Epithelial cell of proximal tubule (primary cell): Measurements from ENCODE around the gene PLXNB2. TPM values are rescaled to one million over a fixed set of nuclear protein-coding genes. Genes with fewer than 3 reads are reported as not detected.

Experiments
- DNase-seq: peaks from one replicate; pipeline ENCODE4 v3.0.0-alpha.2; 2011; ENCODE audit warnings: low read depth
- H3K4me3 ChIP-seq: 2 replicates; pipeline ENCODE4 v1.5.1; 2011; ENCODE audit warnings: low read depth, mild to moderate bottlenecking, low read length
- total RNA-seq: library from RNA; depleted of rRNA; stranded (reverse); fragments of >200 nt; gene quantifications from 2 replicates; pipeline ENCODE4 v1.2.3, GENCODE V29; 2015
- TF ChIP-seq, protein P1 (sequence below): conservative IDR thresholded peaks from 2 replicates; pipeline ENCODE4 v1.5.1; 2012; ENCODE audit warnings: low read depth, mild to moderate bottlenecking, low read length

Gene PLXNB2
- total RNA-seq, 1 donor from 2014 or later: 177 TPM

DNA sequence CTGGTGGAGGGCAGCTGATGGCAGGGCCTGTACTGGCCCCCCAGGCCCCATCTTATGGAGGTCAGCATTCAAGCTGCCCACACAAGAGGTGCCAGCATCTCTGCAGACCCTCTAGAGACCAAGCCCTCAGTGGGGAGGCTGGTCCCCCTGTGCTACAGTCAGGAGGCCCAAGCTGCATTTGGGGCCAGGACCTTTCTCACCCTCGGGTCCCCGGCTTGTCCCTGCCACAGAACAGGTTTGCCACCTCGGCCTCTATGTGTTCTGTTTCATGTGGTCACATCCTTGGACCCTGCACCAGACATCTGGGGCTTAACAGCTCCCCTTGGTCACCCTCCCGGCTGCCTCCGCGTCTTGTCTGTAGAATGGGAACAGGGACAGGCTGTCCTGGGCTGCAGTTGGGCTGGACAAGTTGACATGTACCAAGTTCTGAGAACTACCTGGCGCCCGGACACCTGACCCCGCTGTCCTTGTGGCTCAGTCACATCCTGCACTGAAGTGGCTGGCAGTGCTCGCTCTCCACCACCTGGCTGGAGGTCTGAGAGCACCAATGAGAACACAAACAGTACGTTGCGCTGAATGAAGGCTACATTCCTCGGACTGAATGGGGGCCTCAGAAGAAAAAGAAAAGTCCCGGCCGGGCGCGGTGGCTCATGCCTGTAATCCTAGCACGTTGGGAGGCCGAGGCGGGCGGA, 2.7 kb upstream of the PLXNB2 start:
- H3K4me3 ChIP-seq: no peak overlapping the region
- TF ChIP-seq, protein P1, sequence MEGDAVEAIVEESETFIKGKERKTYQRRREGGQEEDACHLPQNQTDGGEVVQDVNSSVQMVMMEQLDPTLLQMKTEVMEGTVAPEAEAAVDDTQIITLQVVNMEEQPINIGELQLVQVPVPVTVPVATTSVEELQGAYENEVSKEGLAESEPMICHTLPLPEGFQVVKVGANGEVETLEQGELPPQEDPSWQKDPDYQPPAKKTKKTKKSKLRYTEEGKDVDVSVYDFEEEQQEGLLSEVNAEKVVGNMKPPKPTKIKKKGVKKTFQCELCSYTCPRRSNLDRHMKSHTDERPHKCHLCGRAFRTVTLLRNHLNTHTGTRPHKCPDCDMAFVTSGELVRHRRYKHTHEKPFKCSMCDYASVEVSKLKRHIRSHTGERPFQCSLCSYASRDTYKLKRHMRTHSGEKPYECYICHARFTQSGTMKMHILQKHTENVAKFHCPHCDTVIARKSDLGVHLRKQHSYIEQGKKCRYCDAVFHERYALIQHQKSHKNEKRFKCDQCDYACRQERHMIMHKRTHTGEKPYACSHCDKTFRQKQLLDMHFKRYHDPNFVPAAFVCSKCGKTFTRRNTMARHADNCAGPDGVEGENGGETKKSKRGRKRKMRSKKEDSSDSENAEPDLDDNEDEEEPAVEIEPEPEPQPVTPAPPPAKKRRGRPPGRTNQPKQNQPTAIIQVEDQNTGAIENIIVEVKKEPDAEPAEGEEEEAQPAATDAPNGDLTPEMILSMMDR: no peak
- DNase-seq: no peak

DNA sequence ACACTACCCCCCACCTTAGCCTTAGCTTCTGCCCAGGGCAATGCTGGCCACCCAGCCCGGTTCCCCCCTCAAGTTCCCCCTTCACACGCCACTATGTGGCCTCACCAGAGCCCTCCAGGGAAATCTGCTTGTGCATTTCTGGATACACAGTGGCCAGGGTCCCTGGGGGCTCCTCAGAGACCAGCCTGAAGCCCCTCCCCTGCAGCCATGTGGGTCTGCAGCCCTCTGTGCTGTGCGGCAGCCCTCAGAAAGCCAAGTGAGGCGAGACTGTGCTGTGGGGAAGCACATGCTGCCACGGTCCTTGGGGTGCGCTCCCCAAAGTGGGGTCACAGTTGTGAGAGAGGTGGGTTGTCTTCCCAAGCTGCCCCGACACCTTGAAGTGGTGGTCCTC, 2.1 kb upstream of the PLXNB2 start:
- H3K4me3 ChIP-seq: no peak overlapping the region
- TF ChIP-seq, protein P1: no peak
- no peak for DNase-seq

DNA sequence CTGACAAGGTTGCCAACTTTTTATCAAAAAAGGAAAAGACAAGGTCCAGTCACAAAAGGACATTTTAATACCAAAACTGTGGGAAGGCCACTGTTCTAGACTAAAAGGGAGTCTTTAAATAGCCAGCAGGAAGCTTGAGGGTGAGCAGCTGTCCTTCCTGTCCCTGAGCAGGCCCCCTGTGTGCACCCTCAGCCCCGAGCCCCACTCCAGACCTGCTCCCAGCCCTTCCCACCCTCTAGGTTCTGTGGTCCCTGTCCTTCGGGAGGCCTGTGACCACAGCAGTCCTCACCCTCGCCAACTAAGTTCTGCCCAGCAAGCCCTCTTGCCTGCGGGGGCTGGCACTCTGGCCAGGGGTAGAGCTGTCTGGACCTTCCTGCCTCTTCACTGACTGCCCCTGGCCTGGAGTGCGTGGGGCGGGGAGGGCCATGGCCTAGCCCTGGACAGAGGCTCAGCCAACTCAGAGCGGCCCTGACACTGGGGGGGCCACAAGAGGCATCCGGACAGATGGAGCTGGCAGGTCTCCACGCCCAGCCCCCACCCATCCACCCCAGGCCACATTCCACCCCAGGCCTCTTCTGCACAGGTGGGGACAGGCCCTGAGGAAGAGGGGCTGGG, 1.6 kb upstream of the PLXNB2 start:
- TF ChIP-seq, protein P1: no peak
- no peak overlapping the region for H3K4me3 ChIP-seq
- DNase-seq: no peak

DNA sequence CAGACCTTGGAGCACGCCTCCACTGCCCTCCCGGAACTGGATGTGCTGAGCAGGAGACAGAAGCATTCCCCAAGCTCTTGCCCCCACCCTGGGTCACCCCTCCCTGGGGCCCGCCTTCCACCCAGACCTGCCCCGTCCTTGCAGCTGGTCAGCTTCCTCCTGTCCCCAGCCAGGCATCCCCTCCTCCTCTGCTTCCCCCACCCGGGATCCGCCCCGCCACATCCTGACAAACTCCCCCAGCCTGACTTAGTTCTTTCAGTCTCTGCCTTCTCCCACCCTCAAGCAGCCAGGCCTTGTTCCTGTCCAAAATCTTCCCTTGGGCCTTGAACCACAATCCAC, 1.1 kb upstream of the PLXNB2 start:
- H3K4me3 ChIP-seq: no peak overlapping the region
- no peak for DNase-seq
- TF ChIP-seq, protein P1: no peak

DNA sequence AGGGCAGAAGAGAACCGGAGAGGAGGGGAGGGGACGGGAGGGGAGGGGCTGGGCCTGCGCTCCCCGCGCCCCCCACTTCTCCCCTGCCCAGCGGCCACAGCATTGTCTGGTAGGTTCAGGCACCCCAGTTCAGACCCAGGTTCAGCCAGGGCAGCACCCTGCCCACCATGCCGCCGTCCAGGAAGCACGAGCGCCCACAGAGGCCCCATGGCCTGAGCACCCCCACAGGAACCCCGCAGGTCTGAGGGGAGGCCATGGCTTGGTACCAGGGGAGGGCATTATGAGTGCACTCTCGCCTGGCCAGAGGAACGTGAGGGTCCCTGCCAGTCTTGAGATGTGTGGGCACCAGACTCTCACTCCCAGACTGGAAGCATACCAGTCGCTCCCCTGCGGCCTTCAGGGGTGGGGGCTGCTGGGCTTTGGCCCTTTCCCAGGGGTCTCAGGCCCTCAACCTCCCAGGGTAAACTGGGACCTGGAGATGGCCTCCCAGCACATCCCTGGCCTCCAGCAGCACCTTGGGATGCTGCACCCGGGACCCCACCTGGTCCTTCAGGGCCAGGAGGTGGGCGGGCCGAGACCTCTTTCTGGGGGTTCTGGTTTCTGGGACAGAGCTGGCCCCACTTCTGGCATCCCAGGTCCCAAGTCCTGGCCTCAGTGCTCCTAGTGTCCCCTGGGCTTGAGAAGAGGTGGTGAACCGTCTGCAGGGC, 597 bp upstream of the PLXNB2 start:
- DNase-seq: no peak
- H3K4me3 ChIP-seq: no peak overlapping the region
- TF ChIP-seq, protein P1: no peak

DNA sequence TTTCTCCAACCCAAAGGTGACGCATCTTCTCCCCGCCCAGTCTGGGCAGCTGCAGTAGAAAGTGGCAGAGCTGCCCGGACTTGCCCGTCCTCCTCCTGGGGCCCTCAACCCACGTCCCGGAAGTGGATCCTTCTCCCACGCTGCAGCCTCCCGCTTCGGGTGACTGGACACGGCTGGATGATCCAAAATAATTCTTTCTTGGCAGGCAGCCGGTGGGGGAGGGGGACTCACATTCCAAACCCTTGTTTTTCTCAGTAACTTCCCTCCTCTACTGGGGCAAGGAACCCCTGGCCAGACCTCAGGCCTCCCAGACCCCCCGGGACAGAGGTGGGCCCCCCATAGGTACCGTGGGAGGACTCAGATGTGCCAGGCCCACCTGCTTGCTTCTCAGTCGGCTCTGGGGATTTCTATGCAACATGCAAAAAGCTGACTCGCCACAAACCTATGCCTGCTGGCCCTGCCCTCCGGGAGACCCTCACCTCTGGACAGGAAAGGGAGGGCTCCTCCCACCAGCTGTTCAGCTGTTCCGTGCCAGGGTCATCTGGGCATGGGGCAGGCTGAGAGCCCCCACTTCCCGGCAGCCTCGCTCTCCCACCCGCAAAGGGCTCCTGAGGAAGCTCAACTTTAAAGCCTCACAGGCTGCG, 1.4 kb downstream of the PLXNB2 start:
- TF ChIP-seq, protein P1: no peak
- peak overlapping the region; percentile 97 for H3K4me3 ChIP-seq
- DNase-seq: peak; percentile 70
